HEK293 (cell line): ENCODE data around the gene TRAK2.

Experiments used
- CTCF ChIP-seq: fragments of 450-650 bp; formaldehyde crosslinking; IDR thresholded peaks from 2 replicates; pipeline ENCODE4 v1.5.1; 2016; ENCODE audit warnings: missing biosample characterization, missing genetic modification characterization
- WT1 ChIP-seq: fragments of 450-650 bp; formaldehyde crosslinking; IDR thresholded peaks from 2 replicates; pipeline ENCODE4 v1.5.1; 2016; ENCODE audit warnings: missing biosample characterization, missing genetic modification characterization
- YY2 ChIP-seq: fragments of 450-650 bp; formaldehyde crosslinking; IDR thresholded peaks from 2 replicates; pipeline ENCODE4 v1.5.1; 2016; ENCODE audit warnings: missing biosample characterization, missing genetic modification characterization

- no peak for TF ChIP-seq CTCF
- TF ChIP-seq YY2 (tag by site-specific recombination): no peak
- TF ChIP-seq WT1: no peak
Measured at GRCh38 chr2:201425952-201426351, 25.3 kb downstream of the TRAK2 start.
